Ovary (tissue), 9 donors: ENCODE data around the gene ZFPM1. TPM values are rescaled to one million over a fixed set of nuclear protein-coding genes. Genes with fewer than 3 reads are reported as not detected.

ENCODE experiments used
- DNase-seq, 5 donors: peaks; one replicate each; pipeline ENCODE4 v3.0.0-alpha.2; 2019 to 2020
- H3K27ac ChIP-seq, 2 donors: fragments of 200-600 bp; one replicate each; pipeline versions ENCODE4 v1.5.1 to v1.8.0; 2019 to 2022
- H3K27me3 ChIP-seq: fragments of 200-600 bp; one replicate; pipeline ENCODE4 v1.8.0; 2022
- H3K36me3 ChIP-seq: fragments of 200-600 bp; sonication (generic); one replicate; pipeline ENCODE4 v1.5.1; 2019
- H3K4me1 ChIP-seq: one replicate; pipeline ENCODE4 v1.8.1; 2013; ENCODE audit warnings: mild to moderate bottlenecking, moderate library complexity; ENCODE audit not compliant: insufficient read depth
- H3K4me3 ChIP-seq: fragments of 200-600 bp; sonication (generic); one replicate; pipeline ENCODE4 v1.5.1; 2017
- H3K9me3 ChIP-seq, 2 donors: fragments of 200-600 bp in 1 of 2; sonication (generic) in 1 of 2; one replicate each; pipeline versions ENCODE4 v1.5.1 to v1.8.1; 2013 to 2019; ENCODE audit warnings: mild to moderate bottlenecking in 1 of 2, moderate library complexity in 1 of 2
- CTCF ChIP-seq, 3 donors: fragments of 450-650 bp in 2 of 3; fragments of 200-600 bp in 1 of 3; IDR thresholded peaks; one replicate each; pipeline versions ENCODE4 v1.5.1 to v1.8.0; 2016 to 2022; ENCODE audit warnings: antibody characterized with exemption in 3 of 3, mild to moderate bottlenecking in 1 of 3
- EP300 ChIP-seq: sonication (generic); formaldehyde crosslinking; IDR thresholded peaks from one replicate; pipeline ENCODE4 v1.6.1; 2017; ENCODE audit warnings: antibody characterized with exemption
- POLR2A ChIP-seq: fragments of 450-650 bp; IDR thresholded peaks from one replicate; pipeline ENCODE4 v1.6.1; 2017; ENCODE audit warnings: antibody characterized with exemption, mild to moderate bottlenecking, moderate library complexity
- WGBS, 3 donors: extraction: QIAGEN DNeasy Blood & Tissue Kit in 1 of 3; methylation state at CpG; one replicate each; pipeline versions ENCODE4 v1.1.5 to v1.1.7; 2013 to 2017; 5-methylcytosine and 5-hydroxymethylcytosine counted together
- intact Hi-C, 4 donors: fragments of 100-400 bp; cut with DNase I; formaldehyde crosslinking; loops; one replicate each; pipeline versions ENCODE4 v1.11.0 to v1.15.1; 2022 to 2023
- polyA plus RNA-seq, 2 donors: library from polyadenylated mRNA; stranded (reverse); fragments of 200-250 nt in 1 of 2; fragments of 350-450 nt in 1 of 2; fragmentation: Illumina TruSeq in 1 of 2; extraction: RNeasy Lipid Tissue Mini Kit (QIAGEN cat#74804) in 1 of 2; gene quantifications; one replicate each; pipeline ENCODE4 v1.2.3, GENCODE V29; 2013 to 2014
- total RNA-seq, 7 donors: library from RNA; depleted of rRNA in 2 of 7; stranded (reverse); fragments of >200 nt in 2 of 7; fragmentation: NEBNext Ultra II Directional in 3 of 7; extraction: Animal tissue kit (Norgen Biotek cat#: 25700) in 3 of 7; gene quantifications; one replicate each; pipeline versions ENCODE4 v1.1.0 to v1.2.4, GENCODE V29; 2016 to 2023
- donor health status: DM: no; HTN: no; CAD: no; lungs with moderate emphysema.
- donor health status: DM: no; HTN: no; CAD: no.
- donor health status: Bipolar disorder and iron deficiency.
- donor health status: DM: yes; HTN: yes; CAD: no.
- donor health status: DM: no; HTN: no; CAD: no.
- donor health status: DM: yes; HTN: yes; CAD: no.

ZFPM1 gene
- total and polyA plus RNA-seq, 9 donors, result 0.10 to 11.4 (median 3.5) TPM

- no peaks in the 10 kb centered on the region for H3K27me3 ChIP-seq
These were observed 18.8 kb upstream of the ZFPM1 start for GRCh38 chr16:88434353-88434690.

DNA sequence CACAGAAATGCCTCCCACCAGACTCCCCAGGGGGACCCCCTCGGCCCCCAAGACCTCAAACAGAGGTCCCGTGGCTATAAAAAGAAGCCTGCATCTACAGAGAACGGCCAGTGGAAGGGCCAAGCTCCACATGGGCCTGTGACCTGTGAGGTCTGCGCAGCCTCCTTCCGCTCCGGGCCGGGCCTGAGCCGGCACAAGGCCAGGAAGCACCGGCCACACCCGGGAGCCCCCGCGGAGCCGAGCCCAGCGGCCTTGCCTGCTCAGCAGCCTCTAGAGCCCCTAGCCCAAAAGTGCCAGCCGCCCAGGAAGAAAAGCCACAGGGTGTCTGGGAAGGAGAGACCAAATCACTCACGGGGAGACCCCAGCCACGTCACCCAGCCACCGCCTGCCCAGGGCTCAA, 18.3 kb upstream of the ZFPM1 start:
- DNase-seq, result no peak
- Histone ChIP-seq H3K27ac (no peak overlapping the region), H3K4me3 (no peak overlapping the region), H3K4me1 (no peaks in the 10 kb centered on the region), H3K9me3 (no peaks in the 10 kb centered on the region), H3K27me3 (no peaks in the 10 kb centered on the region), H3K36me3 (no peaks in the 10 kb centered on the region)
- TF ChIP-seq CTCF (IDR thresholded peaks at IDR 0.05), result no peak
- no peak for TF ChIP-seq EP300
- TF ChIP-seq POLR2A, result no peak
- intact Hi-C loops, result no loop called here
- 68 to 85% (median 76%) methylated on average over 17 to 18 of the region's 18 CpGs for WGBS, 3 donors

More at GRCh38 chr16:88434353-88434690, 18.8 kb upstream of the ZFPM1 start:
- TF ChIP-seq EP300 (no peak), POLR2A (no peak), CTCF (IDR thresholded peaks at IDR 0.05) (no peak)
- intact Hi-C loops, result no loop called here
- WGBS, 3 donors, result 91 to 96% (median 93%) methylated on average over 9 to 10 of the region's 10 CpGs
- Histone ChIP-seq H3K4me3 (no peak overlapping the region), H3K4me1 (no peaks in the 10 kb centered on the region), H3K9me3 (no peaks in the 10 kb centered on the region), H3K27ac (no peak overlapping the region), H3K36me3 (no peaks in the 10 kb centered on the region)
- DNase-seq, result no peak

GRCh38 chr16:88435437-88436355, 17.4 kb upstream of the ZFPM1 start:
- Histone ChIP-seq H3K27ac (no peak overlapping the region), H3K27me3 (no peaks in the 10 kb centered on the region), H3K4me1 (no peaks in the 10 kb centered on the region), H3K36me3 (no peaks in the 10 kb centered on the region), H3K4me3 (no peak overlapping the region), H3K9me3 (no peaks in the 10 kb centered on the region)
- intact Hi-C loops, result no loop called here
- TF ChIP-seq CTCF (IDR thresholded peaks at IDR 0.05) (no peak), EP300 (no peak), POLR2A (no peak)
- WGBS, 3 donors, result 88 to 91% (median 90%) methylated on average over 24 to 36 of the region's 36 CpGs
- DNase-seq, result no peak

GRCh38 chr16:88436796-88437195, 16.3 kb upstream of the ZFPM1 start:
- H3K36me3 ChIP-seq, result no peaks in the 10 kb centered on the region
- DNase-seq, result no peak
- TF ChIP-seq CTCF (IDR thresholded peaks at IDR 0.05) (no peak), POLR2A (no peak), EP300 (no peak)
- no peak overlapping the region for H3K27ac ChIP-seq
- no peaks in the 10 kb centered on the region for H3K27me3 ChIP-seq
- H3K4me1 ChIP-seq, result no peaks in the 10 kb centered on the region
- no peak overlapping the region for H3K4me3 ChIP-seq
- 91 to 93% (median 92%) methylated on average over 35 to 36 of the region's 36 CpGs for WGBS, 3 donors
- H3K9me3 ChIP-seq, result no peaks in the 10 kb centered on the region
- intact Hi-C loops, result no loop called here
